PC-9 (cell line): ENCODE results near the gene PDE10A.

ENCODE experiments used
- CTCF ChIP-seq: fragments of 200-600 bp; sonication (generic); conservative IDR thresholded peaks from 2 replicates; pipeline ENCODE4 v1.6.1; 2017; ENCODE audit warnings: mixed run types, antibody characterized with exemption, mild to moderate bottlenecking, moderate library complexity
- EZH2 ChIP-seq: fragments of 200-600 bp; sonication (generic); IDR thresholded peaks from 2 replicates; pipeline ENCODE4 v1.8.0; 2017; ENCODE audit warnings: antibody characterized with exemption, low read depth

GRCh38 chr6:165451838-165452237 is 211.2 kb downstream of the PDE10A start:
- TF ChIP-seq CTCF (no peak), EZH2 (no peak)
